Measurements from ENCODE around the gene FCGR3A.
"Not testable (repeated sequence)": the region's sequence is repeated elsewhere in the genome, so short reads cannot be mapped to it uniquely, and the experiment has no call there.

FCGR3A gene

DNA sequence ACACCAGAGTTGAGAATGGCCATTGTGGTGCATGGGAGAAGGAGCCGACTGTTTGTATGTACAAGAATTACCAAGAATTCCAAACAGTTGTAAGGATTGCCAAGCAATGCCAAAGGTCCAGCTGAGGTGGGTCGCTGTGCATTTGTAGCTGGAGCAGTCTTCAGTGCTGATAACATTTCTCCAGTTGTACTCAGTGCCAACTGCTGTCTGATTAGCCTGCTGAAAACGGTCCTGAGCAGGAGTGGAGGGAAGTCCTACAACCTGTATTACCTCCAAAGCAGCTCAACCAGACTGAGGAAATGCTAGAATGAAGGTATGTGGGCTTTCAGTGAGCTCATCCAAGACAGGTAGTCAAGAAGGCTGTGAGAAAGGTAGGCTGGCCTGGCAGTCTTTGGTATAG is 6.5 kb upstream of the FCGR3A start:
- not testable (repeated sequence) for DNase-seq

DNA sequence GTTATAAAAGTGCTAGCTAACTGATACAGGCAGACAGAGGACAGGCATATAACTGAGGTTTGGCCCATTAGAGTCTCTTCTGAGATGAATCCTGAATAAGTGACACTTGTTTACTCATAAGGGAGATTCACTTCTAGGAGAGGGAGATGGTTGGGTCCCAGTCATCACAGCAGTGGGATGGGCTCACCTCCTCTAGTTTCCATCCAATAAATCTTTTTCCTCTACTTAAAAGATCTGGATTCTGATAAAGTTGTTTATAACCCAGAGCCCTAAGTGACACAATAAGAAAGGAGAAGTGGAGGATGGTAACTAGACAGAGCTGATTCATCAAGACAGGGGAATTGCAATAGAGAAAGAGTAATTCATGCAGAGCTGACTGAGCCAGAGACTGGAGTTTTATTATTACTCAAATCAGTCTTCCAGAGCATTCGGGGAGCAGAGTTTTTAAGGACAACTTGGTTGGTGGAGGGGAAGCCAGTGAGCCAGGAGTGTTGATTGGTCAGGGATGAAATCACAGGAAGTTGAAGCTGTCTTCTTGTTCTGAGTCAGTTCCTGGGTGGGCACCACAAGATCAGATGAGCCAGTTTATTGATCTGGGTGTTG is 5.3 kb upstream of the FCGR3A start:
- not testable (repeated sequence) for DNase-seq

DNA sequence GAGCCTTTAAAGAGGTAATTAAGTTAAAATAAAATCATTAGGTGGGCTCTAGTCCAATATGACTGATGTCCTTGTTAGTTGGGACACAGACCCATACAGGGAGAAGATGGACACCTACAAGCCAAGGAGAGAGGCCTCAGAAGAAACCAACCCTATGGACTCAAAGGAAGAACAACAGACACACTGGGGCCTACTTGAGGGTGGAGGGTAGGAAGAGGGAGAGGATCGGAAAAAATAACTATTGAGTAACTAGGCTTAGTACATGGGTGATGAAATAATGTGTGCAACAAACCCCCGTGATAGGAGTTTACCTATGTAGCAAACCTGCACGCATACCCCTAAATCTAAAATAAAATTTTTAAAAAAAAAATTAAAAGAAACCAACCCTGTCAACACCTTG is 4.7 kb upstream of the FCGR3A start:
- not testable (repeated sequence) for DNase-seq

DNA sequence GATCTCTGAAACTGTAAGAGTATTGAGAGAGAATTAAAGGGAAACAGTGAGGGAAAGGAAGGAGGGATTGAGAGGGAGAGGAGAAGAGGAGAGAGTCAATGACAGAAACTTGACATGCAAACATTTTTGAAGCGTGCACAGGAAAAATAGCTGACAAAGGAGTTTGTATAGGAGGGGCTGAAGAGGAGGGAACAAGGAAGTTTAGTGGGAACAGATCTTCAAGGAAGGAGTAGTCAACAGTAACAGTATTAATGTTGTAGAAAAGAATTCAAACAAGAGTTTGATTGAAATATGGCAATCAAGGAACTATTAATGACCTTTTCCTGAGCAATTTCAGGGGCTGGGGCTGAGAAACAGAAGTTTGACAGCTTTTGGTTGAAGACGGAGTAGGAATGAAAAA is 4.0 kb upstream of the FCGR3A start:
- DNase-seq = not testable (repeated sequence)

DNA sequence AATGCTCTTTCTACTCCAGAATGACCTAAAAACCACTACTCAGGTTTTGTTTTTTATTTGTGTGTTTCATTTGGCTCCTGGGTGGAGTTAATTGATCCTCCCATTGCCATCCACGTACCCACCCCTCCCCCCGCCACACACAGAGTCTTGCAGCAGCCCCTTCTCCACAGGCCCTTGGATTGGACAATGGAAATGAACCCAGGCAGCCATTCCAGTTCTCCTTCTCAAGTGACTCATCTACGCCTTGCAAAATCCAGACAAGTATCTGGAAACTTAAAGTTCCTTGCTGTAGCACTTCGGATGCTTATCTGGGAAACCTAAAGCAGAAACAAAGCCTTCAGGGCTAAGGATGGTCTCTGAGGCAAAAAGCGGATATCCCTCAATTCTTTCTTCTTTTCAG is 1.3 kb upstream of the FCGR3A start:
- not testable (repeated sequence) for DNase-seq

DNA sequence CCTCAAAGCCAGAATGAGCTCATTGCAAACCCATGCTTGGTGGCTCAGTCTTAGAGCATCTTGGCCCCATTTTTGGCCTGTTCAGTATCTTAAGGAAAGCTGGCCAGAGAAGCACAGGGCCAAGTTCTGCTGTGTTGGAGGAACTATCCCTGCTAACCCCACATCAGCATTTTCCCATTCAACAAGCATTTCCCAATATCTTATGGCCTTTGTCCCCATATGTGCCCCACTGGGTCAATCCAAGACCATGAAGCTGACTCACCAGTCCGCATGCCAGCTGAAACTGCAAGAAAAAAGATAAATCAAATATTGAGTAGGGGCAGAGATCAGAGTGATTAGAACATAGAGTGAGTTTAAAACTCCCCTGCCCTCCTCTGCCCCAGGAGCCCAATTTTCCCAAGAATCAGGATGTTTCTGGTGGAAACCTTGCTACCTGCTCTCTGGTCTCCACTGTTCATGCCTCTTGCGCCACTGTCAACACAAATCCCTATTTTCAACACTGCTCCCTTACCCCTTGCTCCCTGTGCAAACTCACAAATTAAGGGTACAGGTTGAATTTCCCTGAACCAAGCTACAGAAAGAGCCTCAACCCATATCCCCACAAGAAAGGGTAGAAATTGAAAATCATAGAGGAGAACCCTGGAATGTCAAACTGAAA is 740 bp downstream of the FCGR3A start:
- not testable (repeated sequence) for DNase-seq

DNA sequence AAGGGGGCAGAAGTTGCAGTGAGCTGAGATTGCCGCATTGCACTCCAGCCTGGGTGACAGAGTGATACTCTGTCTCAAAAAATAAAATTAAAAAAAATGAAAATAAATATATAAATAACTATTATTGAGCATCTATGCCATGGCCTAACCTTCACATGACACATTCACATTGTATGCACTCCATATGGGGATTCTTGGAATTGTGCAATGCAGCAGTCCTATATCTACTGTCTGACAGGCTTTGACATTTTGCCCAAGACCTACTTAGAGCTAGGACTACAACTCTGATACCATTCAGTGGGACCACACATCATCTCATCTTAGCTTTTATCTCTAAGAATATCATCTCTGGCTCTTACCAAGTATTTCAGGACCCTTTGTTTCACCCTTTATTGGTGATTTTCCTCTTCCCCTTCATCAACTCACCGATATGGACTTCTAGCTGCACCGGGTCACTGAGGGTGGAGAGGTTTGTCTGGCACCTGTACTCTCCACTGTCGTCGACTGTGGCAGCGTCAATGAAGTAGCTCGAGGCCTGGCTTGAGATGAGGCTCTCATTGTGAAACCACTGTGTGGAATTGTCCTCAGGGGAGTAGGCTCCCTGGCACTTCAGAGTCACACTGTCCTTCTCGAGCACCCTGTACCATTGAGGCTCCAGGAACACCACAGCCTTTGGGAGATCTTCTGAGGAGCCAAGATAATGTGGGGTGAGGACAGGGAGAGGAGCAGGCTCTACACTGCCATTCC is 1.4 kb downstream of the FCGR3A start:
- not testable (repeated sequence) for DNase-seq

DNA sequence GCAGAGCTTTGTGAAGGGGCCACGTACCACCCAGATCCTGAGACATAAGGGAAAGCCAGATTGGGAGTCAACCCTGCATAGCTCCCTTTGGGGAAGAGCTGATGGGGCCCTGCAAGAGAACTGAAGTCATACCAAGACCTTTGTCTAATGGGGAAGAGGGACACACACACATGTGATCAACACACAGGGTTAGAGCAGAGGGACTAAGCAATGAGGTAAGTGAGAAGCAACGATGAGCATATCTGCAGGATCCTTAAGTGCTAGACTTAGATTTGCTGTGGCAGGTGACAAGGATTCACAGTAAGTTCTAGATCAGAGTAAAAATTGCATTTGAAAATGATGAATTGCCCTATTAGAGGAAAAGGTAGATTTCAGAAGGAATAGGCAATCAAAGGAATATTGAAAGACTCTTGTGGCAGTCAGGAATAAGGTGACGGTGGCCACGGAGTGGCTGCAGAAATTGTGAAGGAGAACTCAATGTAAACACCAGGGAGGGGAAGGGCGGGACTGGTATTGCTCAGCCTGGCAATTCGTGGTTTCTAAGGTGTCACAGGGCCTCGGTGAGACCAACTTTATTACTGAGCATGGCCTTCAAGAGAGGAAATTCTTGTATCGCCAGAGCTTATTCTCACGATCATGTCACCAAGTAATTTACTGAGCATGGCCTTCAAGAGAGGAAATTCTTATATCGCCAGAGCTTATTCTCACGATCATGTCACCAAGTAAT is 4.5 kb downstream of the FCGR3A start:
- DNase-seq = not testable (repeated sequence)

DNA sequence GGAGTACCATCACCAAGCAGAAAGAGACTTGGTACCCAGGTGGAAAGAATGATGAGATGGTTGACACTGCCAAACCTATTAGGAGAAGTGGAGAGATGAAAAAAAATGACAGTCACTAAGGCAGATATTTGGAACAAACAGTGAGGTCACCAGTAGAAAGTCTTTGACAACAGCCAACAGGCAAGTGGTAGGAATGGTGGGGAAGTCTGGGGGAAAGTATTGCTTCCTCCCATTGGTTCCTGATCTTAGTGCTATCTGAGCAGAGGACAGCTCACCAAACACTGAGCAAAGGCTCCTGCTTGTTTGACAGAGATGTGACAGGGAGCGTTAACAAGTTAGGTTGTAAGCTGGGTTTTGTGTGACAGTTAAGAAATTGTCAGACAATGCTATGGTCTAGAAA is 6.5 kb downstream of the FCGR3A start:
- not testable (repeated sequence) for DNase-seq

DNA sequence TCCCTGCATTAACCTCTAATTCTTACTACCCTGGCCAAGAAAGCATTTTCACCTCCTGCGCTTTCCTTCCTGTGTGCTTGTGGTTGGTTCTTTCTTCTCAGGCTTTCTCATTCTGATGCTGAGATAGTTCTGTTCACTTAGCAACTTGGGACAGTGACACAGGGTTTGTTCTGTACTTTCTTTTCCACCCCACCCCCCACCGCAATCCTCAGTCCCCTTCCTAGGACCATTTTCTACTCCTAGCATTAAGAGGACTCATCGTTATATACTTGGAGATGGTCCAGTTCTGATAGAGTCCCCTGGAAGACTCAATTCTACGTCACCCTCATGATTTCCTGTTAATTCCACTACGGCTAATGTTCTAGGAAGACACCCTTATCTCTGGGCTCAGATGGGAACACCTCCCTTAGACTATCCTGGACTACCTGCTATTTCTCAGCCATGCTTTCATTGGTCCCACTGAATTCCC is 7.5 kb downstream of the FCGR3A start:
- DNase-seq = not testable (repeated sequence)

DNA sequence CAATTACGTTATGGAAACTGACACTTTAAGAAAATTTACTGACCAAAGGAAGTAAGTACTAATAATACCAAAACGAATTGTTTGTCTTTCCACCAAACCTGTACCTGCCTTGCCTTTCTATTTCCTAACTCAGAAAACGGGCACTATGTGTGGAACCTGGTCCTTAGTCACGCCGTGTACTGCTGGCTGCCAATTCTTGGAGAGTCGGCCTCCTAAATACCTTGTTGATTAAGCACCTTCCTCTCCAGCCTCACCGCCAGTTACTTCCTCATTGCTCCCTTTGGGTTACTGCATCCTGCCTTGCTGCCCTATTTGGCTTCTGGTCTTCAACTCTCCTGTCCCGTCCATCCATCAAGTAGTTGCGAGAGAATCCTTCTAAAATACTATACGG is 9.1 kb downstream of the FCGR3A start:
- DNase-seq = not testable (repeated sequence)

DNA sequence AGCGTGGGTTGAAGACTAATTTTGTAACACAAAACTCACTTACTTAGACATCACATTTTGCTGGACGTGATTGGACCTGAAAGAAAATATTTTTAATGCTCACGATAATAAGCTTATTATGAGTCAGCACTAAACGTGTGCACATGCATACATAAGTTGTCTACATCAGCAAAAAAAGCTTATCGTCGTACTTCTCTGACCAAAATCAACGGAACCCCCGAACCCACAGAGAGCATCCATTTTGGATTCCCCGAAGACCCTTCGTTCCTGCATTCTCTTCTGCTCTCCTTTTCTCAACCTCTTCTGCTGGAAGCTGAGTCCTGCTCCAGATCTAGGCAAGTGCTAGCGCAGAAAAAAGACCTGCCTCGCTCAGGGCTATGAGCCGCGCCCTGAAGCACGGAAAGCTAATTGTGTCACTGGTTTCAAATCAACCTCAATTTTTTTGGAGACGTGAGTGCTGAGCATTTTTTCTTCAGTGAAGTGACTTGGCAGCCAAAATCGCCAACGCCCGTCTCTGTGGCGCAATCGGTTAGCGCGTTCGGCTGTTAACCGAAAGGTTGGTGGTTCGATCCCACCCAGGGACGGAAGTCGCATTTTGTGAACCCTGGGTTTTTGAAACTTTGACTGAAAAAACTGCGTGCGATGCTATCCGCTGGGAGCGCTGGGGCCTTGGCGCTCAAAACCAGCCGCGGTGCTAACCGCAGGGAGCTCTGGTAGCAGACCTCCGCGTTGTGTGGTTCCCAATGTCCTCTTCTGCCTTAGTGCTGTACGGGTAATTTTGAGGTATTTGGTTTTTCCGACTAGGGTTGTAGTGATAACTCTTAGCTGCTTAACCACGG is 9.7 kb downstream of the FCGR3A start:
- peak; percentile 35 to 54 for DNase-seq

DNA sequence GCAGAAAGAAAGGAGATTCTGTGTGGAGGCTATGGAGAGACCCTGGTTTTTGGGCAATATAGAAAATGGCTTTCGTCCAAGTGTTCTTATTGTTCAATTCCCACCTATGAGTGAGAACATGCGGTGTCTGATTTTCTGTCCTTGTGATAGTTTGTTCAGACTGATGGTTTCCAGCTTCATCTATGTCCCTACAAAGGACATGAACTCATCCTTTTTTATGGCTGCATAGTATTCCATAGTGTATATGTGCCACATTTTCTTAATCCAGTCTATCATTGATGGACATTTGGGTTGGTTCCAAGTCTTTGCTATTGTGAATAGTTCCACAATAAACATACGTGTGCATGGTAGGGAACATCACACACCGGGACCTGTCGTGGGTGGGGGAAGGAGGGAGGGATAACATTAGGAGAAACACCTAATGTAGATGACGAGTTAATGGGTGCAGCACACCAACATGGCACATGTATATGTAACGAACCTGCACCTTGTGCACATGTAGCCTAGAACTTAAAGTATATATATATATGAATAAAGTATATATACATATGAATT is 10.6 kb downstream of the FCGR3A start:
- DNase-seq = not testable (repeated sequence)

DNA sequence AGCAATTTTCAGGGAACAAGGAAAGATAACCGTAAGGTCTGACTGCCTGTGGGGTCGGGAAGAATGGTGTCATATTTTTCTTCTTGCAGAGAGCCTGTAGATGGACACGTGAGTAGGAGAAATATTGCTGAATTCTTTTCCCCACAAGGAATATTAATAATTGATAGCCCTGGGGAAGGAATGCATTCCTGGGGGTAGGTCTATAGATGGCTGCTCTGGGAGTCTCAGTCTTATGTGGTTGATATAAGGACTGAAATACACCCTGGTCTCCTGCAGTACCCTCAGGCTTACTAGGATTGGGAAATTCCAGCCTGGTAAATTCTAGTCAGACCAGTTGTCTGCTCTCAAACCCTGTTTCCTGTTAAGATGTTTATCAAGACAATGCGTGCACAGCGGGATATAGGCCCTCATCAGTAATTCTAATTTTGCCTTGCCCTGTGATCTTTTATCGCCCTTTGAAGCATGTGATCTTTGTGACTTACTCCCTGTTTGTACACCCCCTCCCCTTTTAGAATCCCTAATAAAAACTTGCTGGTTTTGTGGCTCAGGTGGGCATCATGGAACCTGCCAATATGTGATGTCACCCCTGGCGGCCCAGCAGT is 12.4 kb downstream of the FCGR3A start:
- not testable (repeated sequence) for DNase-seq

DNA sequence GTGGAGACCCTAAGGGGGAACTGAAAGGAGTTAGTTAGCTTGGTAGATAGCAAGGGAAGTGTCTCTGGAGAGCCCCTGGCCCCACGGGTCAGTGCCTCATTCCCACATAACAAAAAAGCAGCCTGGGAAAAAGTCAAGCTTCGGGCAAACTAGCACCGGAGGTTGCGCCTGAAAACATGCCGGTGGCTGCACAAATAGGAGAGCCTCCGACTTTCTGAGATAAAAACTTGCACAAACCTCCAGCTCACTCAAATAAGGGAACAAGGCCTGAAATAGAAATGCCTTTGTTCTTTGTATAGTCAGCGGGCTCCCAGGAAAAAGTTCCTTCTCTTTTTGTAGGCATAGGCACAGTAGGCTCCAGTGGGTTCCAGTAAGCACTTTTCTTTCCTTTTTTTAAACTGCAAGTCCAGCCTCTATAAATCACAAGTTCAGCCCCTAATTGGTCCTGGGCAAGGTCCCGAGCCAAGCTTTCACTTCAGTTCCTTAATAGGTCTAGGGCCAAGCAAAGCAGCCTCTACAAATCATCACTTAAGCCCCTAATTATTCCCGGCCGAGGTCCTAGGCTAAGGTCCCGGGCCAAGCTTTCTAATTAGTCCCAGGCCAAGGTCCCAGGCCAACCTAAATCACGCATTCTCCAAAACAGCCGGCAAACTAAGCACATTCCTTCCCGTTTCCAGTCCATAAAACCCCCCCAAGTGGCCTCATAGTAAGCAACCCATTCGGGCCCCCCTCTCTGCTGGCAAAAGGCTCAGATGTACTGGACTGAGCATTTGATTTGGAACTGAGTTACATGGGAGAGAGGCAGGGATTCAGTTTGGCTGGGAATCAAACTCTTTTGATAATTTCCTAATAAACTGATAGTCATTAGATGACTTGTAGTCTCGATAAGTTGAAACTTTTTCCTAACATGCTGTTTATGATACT is 16.7 kb downstream of the FCGR3A start:
- peak in 1 of 2 experiments; percentile 3 for DNase-seq

DNA sequence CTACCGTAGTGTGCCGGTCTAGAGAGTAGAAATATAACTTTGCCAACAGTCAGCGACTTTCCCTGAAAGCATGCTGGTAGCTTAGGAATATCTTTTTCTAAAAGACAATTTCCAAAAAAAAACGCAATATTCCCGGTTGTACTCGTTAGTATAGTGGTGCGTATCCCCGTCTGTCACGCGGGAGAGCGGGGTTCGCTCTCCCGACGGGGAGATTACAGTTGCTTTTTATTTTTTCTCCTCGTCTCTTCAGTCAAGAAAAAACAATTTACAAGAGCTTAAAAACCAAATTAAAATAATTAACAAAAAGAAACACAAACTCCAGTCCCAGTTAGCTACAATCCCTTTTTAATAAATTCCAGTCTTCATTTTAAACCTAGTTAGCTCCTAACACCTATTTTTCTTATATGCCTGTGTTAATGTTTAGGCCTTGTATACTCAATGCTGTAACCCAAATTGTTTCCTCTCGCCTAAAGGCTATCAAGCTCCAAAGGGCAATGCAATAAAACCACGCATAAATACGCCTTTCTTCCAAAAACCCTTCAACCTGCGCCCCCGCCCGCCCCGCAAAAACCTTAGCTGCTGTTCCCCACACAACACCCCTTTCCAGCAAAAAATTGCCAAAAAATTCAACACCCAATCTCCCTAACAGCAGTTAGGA is 17.5 kb downstream of the FCGR3A start:
- no peak for DNase-seq

DNA sequence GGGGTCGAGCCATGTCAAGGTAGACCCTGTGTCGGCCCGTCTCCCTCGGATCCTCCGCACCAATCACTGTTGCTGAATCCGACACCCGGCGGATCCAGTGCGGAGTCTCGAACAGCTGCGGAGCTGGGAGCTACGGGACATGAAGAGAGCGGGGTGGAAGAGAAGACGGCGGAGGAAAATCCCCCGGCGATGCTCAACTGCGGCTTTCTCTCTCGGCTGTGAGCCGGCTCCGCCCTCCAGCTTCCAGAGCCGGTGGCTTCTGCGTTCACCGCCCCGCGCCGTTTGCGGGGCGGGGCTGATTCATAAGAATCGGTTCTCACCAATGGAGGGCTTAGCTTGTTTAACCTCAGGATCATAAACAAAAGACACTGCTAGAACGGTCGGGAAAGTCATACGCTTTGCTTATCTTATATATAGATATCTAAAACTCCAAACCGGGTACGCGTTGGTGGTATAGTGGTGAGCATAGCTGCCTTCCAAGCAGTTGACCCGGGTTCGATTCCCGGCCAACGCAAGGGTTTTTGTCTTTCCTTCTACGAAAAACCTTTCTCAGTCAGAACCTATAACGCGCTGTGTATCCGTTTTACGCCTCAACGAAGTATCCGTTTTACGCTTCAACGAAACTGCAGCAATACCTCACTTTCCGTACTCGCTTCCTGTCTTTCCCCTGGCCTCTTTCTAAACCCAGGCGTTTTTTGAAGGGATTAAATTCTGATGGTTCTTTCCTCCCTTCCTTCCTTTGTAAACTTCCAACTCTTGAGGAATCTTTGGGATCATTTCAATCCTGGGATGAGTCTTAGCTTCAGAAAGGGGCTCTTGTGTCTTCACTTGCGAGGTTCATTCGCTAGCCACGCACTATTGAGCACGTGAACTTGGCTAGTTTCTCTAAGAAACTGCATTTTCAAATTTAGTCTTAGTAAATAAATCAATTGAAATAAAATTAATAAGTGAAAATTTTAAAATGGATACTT is 18.7 kb downstream of the FCGR3A start:
- DNase-seq = peak; percentile 83

DNA sequence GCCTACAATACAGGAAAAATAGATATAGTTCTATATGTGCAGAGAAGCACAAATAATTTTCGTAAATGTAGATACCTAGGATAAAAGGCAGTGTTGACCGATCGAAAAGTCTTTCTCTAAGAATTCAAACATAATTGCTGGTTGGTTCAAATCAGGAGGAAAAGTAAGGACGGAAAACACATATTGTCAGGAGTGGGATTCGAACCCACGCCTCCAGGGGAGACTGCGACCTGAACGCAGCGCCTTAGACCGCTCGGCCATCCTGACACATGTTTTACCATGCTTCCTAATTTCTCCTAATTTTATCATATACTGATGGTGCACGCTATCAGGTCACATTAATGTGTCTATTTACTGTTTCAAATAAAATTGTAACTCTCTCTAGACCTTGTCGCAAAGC is 19.5 kb downstream of the FCGR3A start:
- peak; percentile 9 to 30 for DNase-seq

All from Kasumi-1 (cell line).